HepG2 (cell line): Measurements from ENCODE around the gene DCAF7. TPM values are rescaled to one million over a fixed set of nuclear protein-coding genes. Genes with fewer than 3 reads are reported as not detected.

Experiments
- BHLHE40 ChIP-seq: IDR thresholded peaks from 2 replicates; pipeline ENCODE4 v1.6.1; 2011; ENCODE audit warnings: low read length, improper control_type of control experiment
- HNRNPUL1 ChIP-seq: fragments of 200-400 bp; formaldehyde crosslinking; IDR thresholded peaks from 2 replicates; pipeline ENCODE4 v1.6.1; 2017; ENCODE audit warnings: low read depth, mild to moderate bottlenecking, low read length, moderate library complexity
- NKX3-1 ChIP-seq: sonication (generic); formaldehyde crosslinking; IDR thresholded peaks from 2 replicates; pipeline ENCODE4 v1.5.0; 2020; ENCODE audit warnings: missing genetic modification reagents
- SOX6 ChIP-seq, 2 experiments: fragments of 450-650 bp in 1 of 2; sonication (generic) in 1 of 2; formaldehyde crosslinking in 1 of 2; IDR thresholded peaks; 2 replicates each; pipeline versions ENCODE4 v1.4.0 to v1.6.1; 2017 to 2020; ENCODE audit warnings: antibody characterized with exemption in 1 of 2, mild to moderate bottlenecking in 1 of 2, missing genetic modification reagents in 1 of 2
- ZBTB46 ChIP-seq: sonication (generic); formaldehyde crosslinking; IDR thresholded peaks from 2 replicates; pipeline ENCODE4 v1.4.0; 2020; ENCODE audit warnings: mild to moderate bottlenecking, missing genetic modification reagents, borderline replicate concordance
- ZNF496 ChIP-seq: sonication (generic); formaldehyde crosslinking; IDR thresholded peaks from 2 replicates; pipeline ENCODE4 v1.8.1; 2023; ENCODE audit warnings: mild to moderate bottlenecking, moderate library complexity, missing genetic modification reagents; ENCODE audit not compliant: insufficient replicate concordance
- ZNF687 ChIP-seq: sonication (generic); formaldehyde crosslinking; IDR thresholded peaks from 2 replicates; pipeline ENCODE4 v1.5.1; 2020; ENCODE audit warnings: mild to moderate bottlenecking, missing genetic modification reagents, moderate library complexity
- polyA plus RNA-seq, 8 experiments: library from polyadenylated mRNA; depleted of rRNA in 3 of 8; stranded (reverse) in 7 of 8; unstranded in 1 of 8; fragments of >200 nt; fragmentation: Illumina TruSeq in 4 of 8; extraction: Trizol in 4 of 8; gene quantifications; 2 replicates each; pipeline versions ENCODE4 v1.2.1 to v1.2.3, GENCODE V29; 2011 to 2016; ENCODE audit warnings: low read depth in 4 of 8, missing spikeins in 1 of 8, mixed read lengths in 1 of 8; ENCODE audit not compliant: insufficient read depth in 1 of 8
- total RNA-seq, 5 experiments: library from RNA; depleted of rRNA; stranded (reverse); fragments of >200 nt; fragmentation: Illumina TruSeq; extraction: Trizol; gene quantifications; 2 replicates each; pipeline ENCODE4 v1.2.3, GENCODE V29; 2016; ENCODE audit warnings: low read depth in 1 of 5
- TF ChIP-seq, protein P1 (sequence below): sonication (generic); formaldehyde crosslinking; IDR thresholded peaks from 2 replicates; pipeline ENCODE4 v1.4.0; 2020; ENCODE audit warnings: missing genetic modification reagents, borderline replicate concordance
- TF ChIP-seq, protein P2 (sequence below): sonication (generic); formaldehyde crosslinking; IDR thresholded peaks from 2 replicates; pipeline ENCODE4 v1.4.0; 2020; ENCODE audit warnings: missing genetic modification reagents, low read depth, mild to moderate bottlenecking, borderline replicate concordance
- TF ChIP-seq, protein P3 (sequence below): sonication (generic); IDR thresholded peaks from 2 replicates; pipeline ENCODE4 v1.6.1; 2016; ENCODE audit warnings: low read depth, borderline replicate concordance
- TF ChIP-seq, protein P4 (sequence below): sonication (generic); formaldehyde crosslinking; IDR thresholded peaks from 2 replicates; pipeline ENCODE4 v1.5.1; 2020; ENCODE audit warnings: missing genetic modification reagents, mild to moderate bottlenecking, borderline replicate concordance

DCAF7 gene
- total and polyA plus RNA-seq, 2 of the 13 experiments (the other 11 are each of a cell fraction or from before 2014, with no cell fraction given) = 55.2 to 73.4 TPM

GRCh38 chr17:63516910-63517824 lies 33.1 kb upstream of the DCAF7 start (continued):
- TF ChIP-seq, protein P1, sequence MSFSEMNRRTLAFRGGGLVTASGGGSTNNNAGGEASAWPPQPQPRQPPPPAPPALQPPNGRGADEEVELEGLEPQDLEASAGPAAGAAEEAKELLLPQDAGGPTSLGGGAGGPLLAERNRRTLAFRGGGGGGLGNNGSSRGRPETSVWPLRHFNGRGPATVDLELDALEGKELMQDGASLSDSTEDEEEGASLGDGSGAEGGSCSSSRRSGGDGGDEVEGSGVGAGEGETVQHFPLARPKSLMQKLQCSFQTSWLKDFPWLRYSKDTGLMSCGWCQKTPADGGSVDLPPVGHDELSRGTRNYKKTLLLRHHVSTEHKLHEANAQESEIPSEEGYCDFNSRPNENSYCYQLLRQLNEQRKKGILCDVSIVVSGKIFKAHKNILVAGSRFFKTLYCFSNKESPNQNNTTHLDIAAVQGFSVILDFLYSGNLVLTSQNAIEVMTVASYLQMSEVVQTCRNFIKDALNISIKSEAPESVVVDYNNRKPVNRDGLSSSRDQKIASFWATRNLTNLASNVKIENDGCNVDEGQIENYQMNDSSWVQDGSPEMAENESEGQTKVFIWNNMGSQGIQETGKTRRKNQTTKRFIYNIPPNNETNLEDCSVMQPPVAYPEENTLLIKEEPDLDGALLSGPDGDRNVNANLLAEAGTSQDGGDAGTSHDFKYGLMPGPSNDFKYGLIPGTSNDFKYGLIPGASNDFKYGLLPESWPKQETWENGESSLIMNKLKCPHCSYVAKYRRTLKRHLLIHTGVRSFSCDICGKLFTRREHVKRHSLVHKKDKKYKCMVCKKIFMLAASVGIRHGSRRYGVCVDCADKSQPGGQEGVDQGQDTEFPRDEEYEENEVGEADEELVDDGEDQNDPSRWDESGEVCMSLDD (CRISPR knock-in tag) = no peak
- no peak for TF ChIP-seq HNRNPUL1
- 0 out of 2 replicates have a peak, but pooled peaks have one; percentile 21 for TF ChIP-seq BHLHE40
- no peak for TF ChIP-seq ZBTB46 (CRISPR knock-in tag)
- TF ChIP-seq ZNF687 (CRISPR knock-in tag) = peak; percentile 35; the same call in 1 of the 2 replicates
- TF ChIP-seq NKX3-1 (CRISPR knock-in tag) = no peak
- TF ChIP-seq, protein P2, sequence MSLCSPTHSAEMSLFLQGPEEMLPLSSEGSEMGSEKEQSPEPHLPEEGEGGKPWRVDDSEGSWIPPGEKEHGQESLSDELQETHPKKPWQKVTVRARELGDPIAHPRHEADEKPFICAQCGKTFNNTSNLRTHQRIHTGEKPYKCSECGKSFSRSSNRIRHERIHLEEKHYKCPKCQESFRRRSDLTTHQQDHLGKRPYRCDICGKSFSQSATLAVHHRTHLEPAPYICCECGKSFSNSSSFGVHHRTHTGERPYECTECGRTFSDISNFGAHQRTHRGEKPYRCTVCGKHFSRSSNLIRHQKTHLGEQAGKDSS (CRISPR knock-in tag) = no peak
- no peak for TF ChIP-seq SOX6 (IDR thresholded peaks at IDR 0.05)
- TF ChIP-seq SOX6 (CRISPR knock-in tag; IDR thresholded peaks at IDR 0.05) = peak; percentile 86
- TF ChIP-seq, protein P3, sequence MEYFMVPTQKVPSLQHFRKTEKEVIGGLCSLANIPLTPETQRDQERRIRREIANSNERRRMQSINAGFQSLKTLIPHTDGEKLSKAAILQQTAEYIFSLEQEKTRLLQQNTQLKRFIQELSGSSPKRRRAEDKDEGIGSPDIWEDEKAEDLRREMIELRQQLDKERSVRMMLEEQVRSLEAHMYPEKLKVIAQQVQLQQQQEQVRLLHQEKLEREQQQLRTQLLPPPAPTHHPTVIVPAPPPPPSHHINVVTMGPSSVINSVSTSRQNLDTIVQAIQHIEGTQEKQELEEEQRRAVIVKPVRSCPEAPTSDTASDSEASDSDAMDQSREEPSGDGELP = peak; percentile 12; the same call in 1 of the 2 replicates
- TF ChIP-seq, protein P4, sequence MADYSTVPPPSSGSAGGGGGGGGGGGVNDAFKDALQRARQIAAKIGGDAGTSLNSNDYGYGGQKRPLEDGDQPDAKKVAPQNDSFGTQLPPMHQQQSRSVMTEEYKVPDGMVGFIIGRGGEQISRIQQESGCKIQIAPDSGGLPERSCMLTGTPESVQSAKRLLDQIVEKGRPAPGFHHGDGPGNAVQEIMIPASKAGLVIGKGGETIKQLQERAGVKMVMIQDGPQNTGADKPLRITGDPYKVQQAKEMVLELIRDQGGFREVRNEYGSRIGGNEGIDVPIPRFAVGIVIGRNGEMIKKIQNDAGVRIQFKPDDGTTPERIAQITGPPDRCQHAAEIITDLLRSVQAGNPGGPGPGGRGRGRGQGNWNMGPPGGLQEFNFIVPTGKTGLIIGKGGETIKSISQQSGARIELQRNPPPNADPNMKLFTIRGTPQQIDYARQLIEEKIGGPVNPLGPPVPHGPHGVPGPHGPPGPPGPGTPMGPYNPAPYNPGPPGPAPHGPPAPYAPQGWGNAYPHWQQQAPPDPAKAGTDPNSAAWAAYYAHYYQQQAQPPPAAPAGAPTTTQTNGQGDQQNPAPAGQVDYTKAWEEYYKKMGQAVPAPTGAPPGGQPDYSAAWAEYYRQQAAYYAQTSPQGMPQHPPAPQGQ (CRISPR knock-in tag) = no peak
- no peak for TF ChIP-seq ZNF496 (CRISPR knock-in tag)
